Stimulated activated CD8-positive, alpha-beta memory T cell treated with anti-CD3 and anti-CD28 coated beads, Interleukin-7, amount 100 ng/mL, for 1 hour (primary cell): ENCODE data around the gene NIPSNAP2.
"Not testable (repeated sequence)": the region's sequence is repeated elsewhere in the genome, so short reads cannot be mapped to it uniquely, and the experiment has no call there.

Experiments
- DNase-seq, 2 donors: peaks; one replicate each; pipeline ENCODE4 v3.0.0-alpha.2; 2020; ENCODE audit warnings: low read depth in 2 of 2

NIPSNAP2 gene

DNA sequence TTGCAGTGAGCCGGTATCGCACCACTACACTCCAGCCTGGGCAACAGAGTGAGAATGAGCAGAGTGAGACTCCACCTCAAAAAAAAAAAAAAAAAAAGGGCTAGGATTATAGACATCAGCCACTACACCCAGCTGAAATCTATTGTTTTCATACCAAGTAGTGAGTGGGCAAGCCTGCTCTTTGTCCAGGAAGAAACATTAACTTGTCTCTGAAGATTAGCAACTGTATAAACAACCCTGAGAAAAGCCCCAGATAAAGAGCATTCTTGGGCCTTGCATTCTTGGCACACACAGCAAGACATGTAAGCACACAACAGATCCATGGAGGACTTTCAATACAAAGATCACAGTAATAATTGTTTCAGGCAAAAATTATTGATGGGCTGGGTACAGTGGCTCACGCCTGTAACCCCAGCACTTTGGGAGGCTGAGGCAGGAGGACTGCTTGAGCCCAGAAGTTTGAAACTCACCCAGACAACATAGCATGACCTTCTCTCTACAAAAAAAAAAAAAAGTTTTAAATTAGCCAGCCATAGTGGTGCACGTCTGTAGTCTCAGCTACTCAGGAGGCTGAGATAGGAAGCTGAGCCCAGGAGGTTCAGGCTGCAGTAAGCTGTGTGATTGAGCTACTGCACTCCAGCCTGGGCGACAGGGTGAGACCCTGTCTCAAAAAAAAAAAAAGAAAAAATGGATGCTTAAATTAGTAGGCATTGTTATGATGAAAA lies 82.5 kb downstream of the NIPSNAP2 start:
- DNase-seq = no peak

DNA sequence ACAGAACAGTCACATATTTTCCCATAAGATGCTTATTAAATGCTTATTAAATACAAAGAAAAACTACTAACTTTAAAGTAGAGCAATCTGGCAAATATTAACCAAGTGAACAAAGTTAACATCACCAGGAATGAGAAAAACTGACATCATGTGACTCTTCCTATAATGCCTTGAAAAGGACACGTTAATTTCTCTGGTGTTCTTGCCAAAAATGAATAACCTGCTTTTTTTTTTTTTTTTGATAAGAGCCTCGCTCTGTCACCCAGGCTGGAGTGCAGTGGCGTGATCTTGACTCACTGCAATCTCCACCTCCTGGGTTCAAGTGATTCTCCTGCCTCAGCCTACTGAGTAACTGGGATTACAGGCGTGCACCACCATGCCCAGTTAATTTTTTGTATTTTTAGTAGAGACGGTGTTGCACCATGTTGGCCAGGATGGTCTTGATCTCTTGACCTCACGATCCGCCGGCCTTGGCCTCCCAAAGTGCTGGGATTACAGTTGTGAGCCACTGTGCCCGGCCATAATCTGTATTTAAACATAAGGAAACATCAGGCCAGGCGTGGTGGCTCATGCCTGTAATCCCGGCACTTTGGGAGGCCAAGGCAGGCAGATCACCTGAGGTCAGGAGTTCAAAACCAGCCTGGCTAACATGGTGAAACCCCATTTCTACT lies 83.2 kb downstream of the NIPSNAP2 start:
- DNase-seq = not testable (repeated sequence)

DNA sequence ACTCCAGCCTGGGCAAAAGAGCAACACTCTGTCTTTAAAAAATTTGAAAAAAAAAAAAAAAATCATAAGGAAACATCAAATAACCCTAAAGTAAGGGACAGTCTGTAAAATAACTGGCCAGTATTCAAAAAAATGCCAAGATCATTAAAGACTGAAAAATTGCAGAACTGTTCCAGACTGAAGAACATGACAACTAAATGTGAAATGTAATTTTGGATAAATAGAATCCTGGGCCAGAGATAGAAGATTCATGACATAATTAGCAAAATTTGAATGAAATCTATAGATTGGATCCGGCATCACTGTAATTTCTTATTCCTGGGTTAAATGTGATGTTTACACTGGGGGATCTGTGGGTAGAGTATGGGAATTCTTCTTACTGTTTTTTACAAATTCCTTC lies 83.9 kb downstream of the NIPSNAP2 start:
- no peak for DNase-seq

DNA sequence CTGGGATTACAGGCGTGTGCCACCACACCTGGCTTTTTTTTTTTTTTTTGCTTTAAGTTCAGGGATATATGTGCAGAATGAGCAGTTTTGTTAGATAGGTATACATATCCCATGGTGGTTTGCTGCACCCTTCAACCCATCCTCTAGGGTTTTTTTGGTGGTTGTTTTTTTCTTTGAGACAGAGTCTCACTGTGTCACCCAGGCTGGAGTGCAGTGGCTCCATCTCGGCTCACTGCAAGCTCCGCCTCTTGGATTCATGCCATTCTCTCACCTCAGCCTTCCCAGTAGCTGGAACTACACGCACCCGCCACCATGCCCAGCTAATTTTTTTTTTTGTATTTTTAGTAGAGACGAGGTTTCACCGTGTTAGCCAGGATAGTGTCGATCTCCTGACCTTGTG lies 84.4 kb downstream of the NIPSNAP2 start:
- DNase-seq = not testable (repeated sequence)
